Brain microvascular endothelial cell (primary cell): ENCODE data around the gene ACVR1B.

ENCODE experiments used
- DNase-seq: peaks from one replicate; pipeline ENCODE4 v3.0.0-alpha.2; 2020
- H3K27ac ChIP-seq: fragments of 250-450 bp; sonication (Bioruptor Pico); 2 replicates; pipeline ENCODE4 v1.5.1; 2020; ENCODE audit warnings: mild to moderate bottlenecking, moderate library complexity
- H3K27me3 ChIP-seq: fragments of 250-450 bp; sonication (Bioruptor Pico); replicated peaks from 2 replicates; pipeline ENCODE4 v1.5.1; 2020; ENCODE audit warnings: mild to moderate bottlenecking
- H3K36me3 ChIP-seq: fragments of 250-450 bp; sonication (Bioruptor Pico); replicated peaks from 2 replicates; pipeline ENCODE4 v1.5.1; 2020; ENCODE audit warnings: mild to moderate bottlenecking
- H3K4me3 ChIP-seq: 2 replicates; pipeline ENCODE4 v1.5.1; 2011; ENCODE audit warnings: low read depth, mild to moderate bottlenecking, control low read depth, low read length, moderate library complexity
- in situ Hi-C: cut with HindIII; loops from 2 replicates; pipeline ENCODE4 v1.10.0; 2017; ENCODE audit warnings: low sequenced_read_pairs, low pct_ligation_motif_present
- TF ChIP-seq, protein P1 (sequence below): IDR thresholded peaks from 2 replicates; pipeline ENCODE4 v1.5.1; 2011; ENCODE audit warnings: low read depth, mild to moderate bottlenecking, moderate library complexity, low read length, control low read depth, inconsistent platforms; ENCODE audit errors: missing control alignments

Gene ACVR1B

DNA sequence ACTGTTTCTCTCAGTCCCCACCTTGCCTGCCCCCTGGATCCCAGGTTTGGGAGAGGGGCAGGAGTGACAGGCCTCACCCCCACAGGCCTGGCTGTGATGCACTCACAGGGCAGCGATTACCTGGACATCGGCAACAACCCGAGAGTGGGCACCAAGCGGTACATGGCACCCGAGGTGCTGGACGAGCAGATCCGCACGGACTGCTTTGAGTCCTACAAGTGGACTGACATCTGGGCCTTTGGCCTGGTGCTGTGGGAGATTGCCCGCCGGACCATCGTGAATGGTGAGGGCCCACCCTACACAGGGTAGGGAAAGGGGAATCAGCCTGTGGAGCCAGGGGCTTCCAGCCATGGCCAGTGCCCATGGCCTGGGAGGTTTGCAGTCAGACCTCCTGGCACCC lies 35.5 kb upstream of the ACVR1B start:
- H3K4me3 ChIP-seq, result no peak overlapping the region
- H3K36me3 ChIP-seq, result no peaks in the 10 kb centered on the region
- in situ Hi-C loops, result no loop called here
- no peak for DNase-seq
- H3K27ac ChIP-seq, result no peak overlapping the region
- H3K27me3 ChIP-seq, result no peaks in the 10 kb centered on the region
- TF ChIP-seq, protein P1, sequence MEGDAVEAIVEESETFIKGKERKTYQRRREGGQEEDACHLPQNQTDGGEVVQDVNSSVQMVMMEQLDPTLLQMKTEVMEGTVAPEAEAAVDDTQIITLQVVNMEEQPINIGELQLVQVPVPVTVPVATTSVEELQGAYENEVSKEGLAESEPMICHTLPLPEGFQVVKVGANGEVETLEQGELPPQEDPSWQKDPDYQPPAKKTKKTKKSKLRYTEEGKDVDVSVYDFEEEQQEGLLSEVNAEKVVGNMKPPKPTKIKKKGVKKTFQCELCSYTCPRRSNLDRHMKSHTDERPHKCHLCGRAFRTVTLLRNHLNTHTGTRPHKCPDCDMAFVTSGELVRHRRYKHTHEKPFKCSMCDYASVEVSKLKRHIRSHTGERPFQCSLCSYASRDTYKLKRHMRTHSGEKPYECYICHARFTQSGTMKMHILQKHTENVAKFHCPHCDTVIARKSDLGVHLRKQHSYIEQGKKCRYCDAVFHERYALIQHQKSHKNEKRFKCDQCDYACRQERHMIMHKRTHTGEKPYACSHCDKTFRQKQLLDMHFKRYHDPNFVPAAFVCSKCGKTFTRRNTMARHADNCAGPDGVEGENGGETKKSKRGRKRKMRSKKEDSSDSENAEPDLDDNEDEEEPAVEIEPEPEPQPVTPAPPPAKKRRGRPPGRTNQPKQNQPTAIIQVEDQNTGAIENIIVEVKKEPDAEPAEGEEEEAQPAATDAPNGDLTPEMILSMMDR, result no peak

DNA sequence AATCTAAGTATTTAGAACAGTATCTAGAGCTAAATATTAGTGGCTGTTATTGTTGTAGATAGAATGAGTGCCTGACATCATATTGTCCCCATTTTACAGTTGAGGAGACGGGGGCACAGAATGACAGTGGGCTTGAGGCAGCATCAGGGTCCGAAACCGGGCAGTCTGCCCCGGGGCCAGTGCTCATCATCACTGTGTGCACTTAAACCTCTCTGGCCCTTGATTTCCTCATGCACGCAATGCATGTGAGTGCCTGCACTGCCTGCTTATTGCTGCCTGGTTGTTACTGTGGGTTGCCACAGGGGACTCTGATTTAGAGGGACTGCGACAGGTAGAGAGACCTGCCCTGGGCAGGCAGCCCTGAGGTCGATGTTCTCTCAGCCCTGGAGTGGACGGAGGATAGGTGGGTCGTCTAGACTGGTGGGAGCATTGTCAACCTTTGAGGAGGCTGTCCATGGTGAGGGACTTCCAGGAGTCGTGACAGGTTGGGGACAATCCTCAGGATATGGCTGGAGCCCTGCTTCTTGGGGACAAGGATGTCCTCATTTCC lies 34.4 kb upstream of the ACVR1B start:
- Histone ChIP-seq H3K27me3 (no peaks in the 10 kb centered on the region), H3K36me3 (no peaks in the 10 kb centered on the region), H3K4me3 (no peak overlapping the region), H3K27ac (no peak overlapping the region)
- DNase-seq, result no peak
- TF ChIP-seq, protein P1, result no peak
- in situ Hi-C loops, result no loop called here

DNA sequence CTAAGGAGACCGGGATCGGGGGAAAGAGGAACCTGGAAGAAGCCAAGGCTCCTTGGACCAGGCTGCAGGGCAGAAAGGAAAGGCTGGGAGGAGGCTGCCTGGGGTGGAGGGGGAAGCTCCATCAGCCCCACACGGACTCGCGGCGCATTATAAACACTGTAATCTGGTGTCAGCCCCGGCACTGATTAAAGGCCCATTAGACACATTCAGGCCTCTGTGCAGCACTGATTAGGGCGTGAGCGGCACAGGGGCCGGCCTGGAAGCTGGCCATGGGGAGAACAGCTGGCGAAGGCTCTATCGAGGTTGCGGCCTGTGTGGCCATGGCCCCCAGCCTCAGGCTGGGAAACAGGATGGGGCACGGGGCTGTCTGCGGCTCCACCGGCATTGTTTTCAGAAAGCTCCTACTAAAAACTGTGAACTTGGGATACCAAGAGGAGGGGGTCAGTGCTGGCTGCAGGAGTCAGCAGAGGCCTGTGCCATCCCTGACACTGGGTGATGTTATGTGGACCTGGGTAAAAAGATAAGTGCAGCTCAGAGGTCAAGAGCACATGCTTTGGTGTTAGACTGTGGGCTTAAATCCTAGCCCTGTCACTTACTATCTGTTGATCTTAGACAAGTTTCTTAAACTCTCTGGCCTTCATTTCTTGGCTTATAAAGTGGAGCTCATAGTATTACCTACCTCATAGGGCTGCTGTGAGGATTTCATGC lies 33.6 kb upstream of the ACVR1B start:
- no peak overlapping the region for H3K4me3 ChIP-seq
- TF ChIP-seq, protein P1, result no peak
- H3K27me3 ChIP-seq, result no peaks in the 10 kb centered on the region
- in situ Hi-C loops, result no loop called here
- no peaks in the 10 kb centered on the region for H3K36me3 ChIP-seq
- DNase-seq, result no peak
- no peak overlapping the region for H3K27ac ChIP-seq

DNA sequence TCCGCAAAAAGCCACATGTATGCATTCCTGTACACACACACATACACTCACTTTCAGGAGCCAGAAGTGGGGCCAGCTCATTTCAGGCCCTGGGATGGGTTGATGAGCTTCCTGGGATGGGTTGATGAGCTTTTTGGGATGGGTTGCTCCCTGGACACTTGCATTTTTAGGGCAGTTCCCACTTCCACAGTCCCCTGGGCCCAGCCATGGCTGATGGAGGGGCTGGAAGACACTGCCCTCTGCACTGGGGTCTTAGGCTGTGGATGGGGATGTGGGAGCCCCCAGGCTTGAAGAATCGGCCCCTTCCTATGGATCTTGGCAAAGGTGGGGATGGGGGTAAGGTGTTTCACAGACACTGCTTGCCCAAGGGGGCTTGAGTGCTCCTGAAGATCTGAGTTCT lies 31.5 kb upstream of the ACVR1B start:
- in situ Hi-C loops, result no loop called here
- no peak for DNase-seq
- H3K4me3 ChIP-seq, result no peak overlapping the region
- H3K27me3 ChIP-seq, result no peaks in the 10 kb centered on the region
- H3K36me3 ChIP-seq, result no peaks in the 10 kb centered on the region
- H3K27ac ChIP-seq, result no peak overlapping the region
- TF ChIP-seq, protein P1, result no peak

DNA sequence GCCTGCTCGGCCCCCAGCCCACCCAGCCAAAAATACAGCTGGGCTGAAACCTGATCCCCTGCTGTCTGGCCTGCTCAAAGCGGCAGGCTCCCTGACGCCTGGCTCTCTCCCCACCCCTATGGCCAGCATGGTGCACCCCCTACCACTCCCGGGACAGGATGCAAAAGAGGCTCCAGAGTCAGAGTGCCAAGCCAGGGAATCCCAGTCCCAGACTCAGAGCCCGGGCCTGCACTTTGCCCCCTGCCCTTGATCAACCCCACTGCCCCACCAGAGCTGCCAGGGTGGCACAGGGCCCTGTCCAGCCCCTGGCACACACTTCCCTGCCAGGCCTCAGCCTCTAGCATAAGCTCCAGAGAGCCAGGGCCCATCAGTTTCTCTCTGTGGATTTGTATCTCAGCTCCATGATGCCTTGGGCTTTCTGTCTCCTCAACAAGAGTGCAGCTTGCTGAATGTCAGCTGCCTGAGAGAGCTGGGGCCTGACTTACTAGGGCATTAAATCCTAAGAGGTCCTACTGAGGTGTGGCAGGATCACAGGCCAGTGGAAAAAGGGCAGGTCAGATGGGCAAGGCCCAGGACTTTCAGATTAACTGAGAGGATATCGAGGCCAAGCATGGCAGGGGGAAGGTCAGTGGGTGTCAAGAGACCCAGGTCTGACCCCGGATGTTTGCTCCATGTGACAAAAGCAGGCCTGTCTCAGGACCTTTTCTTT lies 30.3 kb upstream of the ACVR1B start:
- Histone ChIP-seq H3K27me3 (no peaks in the 10 kb centered on the region), H3K27ac (no peak overlapping the region), H3K36me3 (no peaks in the 10 kb centered on the region), H3K4me3 (no peak overlapping the region)
- DNase-seq, result no peak
- TF ChIP-seq, protein P1, result no peak
- in situ Hi-C loops, result no loop called here
